Fibroblast of peridontal ligament (primary cell): ENCODE results near the gene ELAVL2.

Source experiments
- DNase-seq: peaks from one replicate; pipeline ENCODE4 v3.0.0-alpha.2; 2010; ENCODE audit errors: extremely low read depth

The ELAVL2 gene

GRCh38 chr9:23826120-23826629, at the start of gene ELAVL2:
TSS of gene ELAVL2 (minus strand) at chr9:23826240. CDS start at chr9:23762234, 64,006 bp downstream.
- peak; percentile 77 for DNase-seq

- DNase-seq = no peak
These were observed 32.2 kb upstream of the ELAVL2 start for GRCh38 chr9:23858234-23858633.

GRCh38 chr9:23855873-23856604, 30.0 kb upstream of the ELAVL2 start:
- DNase-seq = no peak

GRCh38 chr9:23850690-23851629, 24.9 kb upstream of the ELAVL2 start:
- DNase-seq = no peak

- no peak for DNase-seq
These were observed 24.2 kb upstream of the ELAVL2 start for GRCh38 chr9:23850242-23850689.

GRCh38 chr9:23849379-23850035, 23.5 kb upstream of the ELAVL2 start:
- no peak for DNase-seq

- DNase-seq = no peak
These were observed 16.6 kb upstream of the ELAVL2 start for GRCh38 chr9:23842565-23843129.

- no peak for DNase-seq
These were observed 15.3 kb upstream of the ELAVL2 start for GRCh38 chr9:23841304-23841703.

GRCh38 chr9:23837038-23837437, 11.0 kb upstream of the ELAVL2 start:
- DNase-seq = no peak

- no peak for DNase-seq
These were observed 5.1 kb upstream of the ELAVL2 start for GRCh38 chr9:23830929-23831730.

- DNase-seq = no peak
These were observed 4.4 kb upstream of the ELAVL2 start for GRCh38 chr9:23830476-23830805.

GRCh38 chr9:23829580-23830475, 3.8 kb upstream of the ELAVL2 start:
- DNase-seq = peak; percentile 3

- peak; percentile 3 for DNase-seq
These were observed 340 bp downstream of the ELAVL2 start for GRCh38 chr9:23825700-23826099.

- DNase-seq = no peak
These were observed 1.0 kb downstream of the ELAVL2 start for GRCh38 chr9:23824830-23825591.

GRCh38 chr9:23823986-23824829, 1.8 kb downstream of the ELAVL2 start:
- DNase-seq = no peak

- DNase-seq = no peak
These were observed 2.8 kb downstream of the ELAVL2 start for GRCh38 chr9:23823269-23823668.

GRCh38 chr9:23822261-23823169, 3.5 kb downstream of the ELAVL2 start:
- DNase-seq = no peak
